Kidney (tissue), 14 donors: Measurements from ENCODE around the gene GGCX. TPM values are rescaled to one million over a fixed set of nuclear protein-coding genes. Genes with fewer than 3 reads are reported as not detected.
"Not testable (repeated sequence)": the region's sequence is repeated elsewhere in the genome, so short reads cannot be mapped to it uniquely, and the experiment has no call there.

ENCODE experiments used
- DNase-seq, 5 donors: peaks; one replicate each; pipeline ENCODE4 v3.0.0-alpha.2; 2013 to 2020
- FAIRE-seq: peaks from 2 replicates; lab custom pipeline; 2012; peaks lifted over from hg19 to GRCh38; lab: Jason Lieb, UNC
- H3K27ac ChIP-seq, 2 donors: one replicate each; pipeline ENCODE4 v1.7.0; 2013; ENCODE audit warnings: low read depth in 2 of 2, low read length in 2 of 2, inconsistent platforms in 1 of 2
- H3K27me3 ChIP-seq: one replicate; pipeline ENCODE4 v1.7.1; 2013; ENCODE audit warnings: low read length, inconsistent platforms; ENCODE audit not compliant: control insufficient read depth, insufficient read depth
- H3K36me3 ChIP-seq, 3 donors: one replicate each; pipeline versions ENCODE4 v1.7.0 to v1.7.1; 2013; ENCODE audit warnings: low read length in 3 of 3, control low read depth in 1 of 3, inconsistent platforms in 1 of 3; ENCODE audit not compliant: insufficient read depth in 3 of 3, control insufficient read depth in 2 of 3
- H3K4me1 ChIP-seq, 3 donors: one replicate each; pipeline versions ENCODE4 v1.7.0 to v1.7.1; 2013; ENCODE audit warnings: low read length in 3 of 3, inconsistent platforms in 1 of 3, low read depth in 1 of 3; ENCODE audit not compliant: control insufficient read depth in 2 of 3, insufficient read depth in 2 of 3
- H3K4me3 ChIP-seq, 3 donors: one replicate each; pipeline versions ENCODE4 v1.7.0 to v1.8.1; 2013; ENCODE audit warnings: low read length in 3 of 3, control low read depth in 1 of 3, inconsistent platforms in 1 of 3
- H3K9ac ChIP-seq, 3 donors: one replicate each; pipeline versions ENCODE4 v1.7.0 to v1.7.1; 2013; ENCODE audit warnings: low read length in 3 of 3, control low read depth in 1 of 3, inconsistent platforms in 1 of 3
- H3K9me3 ChIP-seq, 3 donors: one replicate each; pipeline versions ENCODE4 v1.7.0 to v1.7.1; 2013; ENCODE audit warnings: low read length in 3 of 3, control low read depth in 1 of 3, inconsistent platforms in 1 of 3; ENCODE audit not compliant: control insufficient read depth in 2 of 3, insufficient read depth in 1 of 3
- intact Hi-C: fragments of 100-400 bp; cut with DNase I; formaldehyde crosslinking; loops from one replicate; pipeline ENCODE4 v1.11.1; 2022
- polyA plus RNA-seq: library from polyadenylated mRNA; stranded (reverse); fragments of 350-450 nt; fragmentation: Illumina TruSeq; extraction: RNeasy Lipid Tissue Mini Kit (QIAGEN cat#74804); gene quantifications from one replicate; pipeline ENCODE4 v1.2.3, GENCODE V29; 2014; ENCODE audit warnings: low read depth, low replicate concordance; ENCODE audit not compliant: insufficient read depth
- total RNA-seq: library from RNA; stranded (reverse); fragmentation: NEBNext Ultra II Directional; extraction: Animal tissue kit (Norgen Biotek cat#: 25700); gene quantifications from one replicate; pipeline ENCODE4 v1.2.1, GENCODE V29; 2021
- TF ChIP-seq, protein P1 (sequence below): IDR thresholded peaks from 3 replicates; pipeline ENCODE4 v1.5.1; 2012; ENCODE audit warnings: mild to moderate bottlenecking, moderate library complexity, borderline replicate concordance; ENCODE audit not compliant: insufficient read depth; ENCODE audit errors: extremely low read depth
- donor health status: control.
- donor health status: control.
- donor health status: control.
- donor health status: control.
- donor health status: control.
- donor health status: DM: yes; HTN: yes; CAD: no.
- donor health status: Normal renal cell carcinoma (clear cell type).

Gene GGCX
- total and polyA plus RNA-seq, 2 donors from 2014 or later = 27.8 to 50.7 TPM

DNA sequence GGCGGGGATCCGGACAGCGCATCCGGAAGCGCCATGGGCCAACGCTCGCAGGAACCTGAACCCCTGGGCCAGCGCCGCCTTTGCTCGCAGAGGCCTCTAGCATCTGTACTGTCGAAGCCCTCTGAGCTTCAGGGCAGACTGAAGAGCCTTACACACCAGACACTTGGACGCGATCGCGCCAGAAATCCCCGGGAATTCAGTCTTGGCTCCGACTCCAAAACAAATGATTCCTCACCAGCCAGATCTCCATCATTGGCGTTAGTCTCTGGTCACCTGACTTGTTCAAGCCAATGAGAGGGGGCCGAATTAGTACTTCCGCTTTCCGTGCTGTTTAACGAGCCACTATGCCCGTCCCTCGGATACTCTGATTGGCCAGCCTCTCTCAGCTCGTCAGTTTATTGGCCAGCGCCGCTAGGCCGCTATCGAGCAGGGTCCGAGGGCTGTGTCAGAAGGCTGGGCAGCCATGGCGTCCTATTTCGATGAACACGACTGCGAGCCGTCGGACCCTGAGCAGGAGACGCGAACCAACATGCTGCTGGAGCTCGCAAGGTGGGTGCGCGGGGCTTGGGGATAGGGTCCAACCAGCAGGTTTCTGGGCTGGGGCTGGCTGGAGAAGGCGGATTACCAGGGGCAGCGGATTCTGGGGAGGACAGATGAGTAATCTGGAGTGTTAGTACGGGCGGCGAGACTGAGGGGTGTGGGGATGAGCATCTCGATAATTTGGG, 34.2 kb upstream of the GGCX start, which contains the start of gene RNF181:
Gene RNF181, plus strand, starts transcription at position 445 of the 725 bp plus-strand sequence. Its CDS starts 19 bp downstream, at position 464.
- TF ChIP-seq, protein P1, sequence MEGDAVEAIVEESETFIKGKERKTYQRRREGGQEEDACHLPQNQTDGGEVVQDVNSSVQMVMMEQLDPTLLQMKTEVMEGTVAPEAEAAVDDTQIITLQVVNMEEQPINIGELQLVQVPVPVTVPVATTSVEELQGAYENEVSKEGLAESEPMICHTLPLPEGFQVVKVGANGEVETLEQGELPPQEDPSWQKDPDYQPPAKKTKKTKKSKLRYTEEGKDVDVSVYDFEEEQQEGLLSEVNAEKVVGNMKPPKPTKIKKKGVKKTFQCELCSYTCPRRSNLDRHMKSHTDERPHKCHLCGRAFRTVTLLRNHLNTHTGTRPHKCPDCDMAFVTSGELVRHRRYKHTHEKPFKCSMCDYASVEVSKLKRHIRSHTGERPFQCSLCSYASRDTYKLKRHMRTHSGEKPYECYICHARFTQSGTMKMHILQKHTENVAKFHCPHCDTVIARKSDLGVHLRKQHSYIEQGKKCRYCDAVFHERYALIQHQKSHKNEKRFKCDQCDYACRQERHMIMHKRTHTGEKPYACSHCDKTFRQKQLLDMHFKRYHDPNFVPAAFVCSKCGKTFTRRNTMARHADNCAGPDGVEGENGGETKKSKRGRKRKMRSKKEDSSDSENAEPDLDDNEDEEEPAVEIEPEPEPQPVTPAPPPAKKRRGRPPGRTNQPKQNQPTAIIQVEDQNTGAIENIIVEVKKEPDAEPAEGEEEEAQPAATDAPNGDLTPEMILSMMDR = no peak
- H3K4me1 ChIP-seq = peaks cover 0 to 49% (median 37%) of the 10 kb centered on the region in 3 donors

DNA sequence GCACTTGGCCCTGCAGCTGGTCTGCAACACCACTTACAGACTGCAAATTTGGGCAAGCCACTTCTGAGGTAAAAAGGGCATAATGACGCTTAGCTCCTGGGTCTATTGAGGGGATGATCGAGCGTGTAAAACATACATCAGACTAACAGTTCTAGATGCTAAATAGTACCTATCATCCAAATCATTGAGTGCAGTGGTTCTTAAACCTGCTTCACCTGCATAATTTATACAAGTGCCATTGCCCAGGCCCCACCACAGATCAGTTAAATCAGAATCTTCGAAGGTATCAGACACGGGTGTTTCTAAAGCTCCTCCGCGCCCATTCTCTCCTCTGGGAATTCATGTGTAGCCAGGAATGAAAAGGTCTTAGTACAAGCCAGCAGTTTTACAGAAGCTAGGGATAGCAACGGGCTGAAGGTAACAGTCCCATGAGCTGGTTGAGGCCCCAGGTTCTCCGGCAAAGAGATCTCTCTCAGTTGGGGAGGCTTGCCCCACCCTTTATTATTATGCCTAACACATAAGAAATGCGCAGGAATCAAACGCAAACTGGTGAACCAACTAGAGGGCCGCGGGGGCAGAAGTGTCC, 33.5 kb upstream of the GGCX start:
- H3K4me1 ChIP-seq = peaks cover 0 to 50% (median 37%) of the 10 kb centered on the region in 3 donors
- FAIRE-seq = no peak

More for the DNA sequence above, 34.2 kb upstream of the GGCX start, which contains the start of gene RNF181:
- peaks cover 0 to 24% (median 3%) of the 10 kb centered on the region in 3 donors for H3K36me3 ChIP-seq
- intact Hi-C loops = no loop called here
- peak within 1 kb of the TSS; percentile 84 to 97 (median 86) for H3K9ac ChIP-seq
- no peaks in the 10 kb centered on the region for H3K9me3 ChIP-seq
- peak; percentile 99 for FAIRE-seq
- H3K4me3 ChIP-seq = peak within 1 kb of the TSS; percentile 84 to 98 (median 90)
- peak; percentile 97 to 99 (median 97) for DNase-seq
- H3K27ac ChIP-seq = peak within 1 kb of the TSS; percentile 89
- no peaks in the 10 kb centered on the region for H3K27me3 ChIP-seq

DNA sequence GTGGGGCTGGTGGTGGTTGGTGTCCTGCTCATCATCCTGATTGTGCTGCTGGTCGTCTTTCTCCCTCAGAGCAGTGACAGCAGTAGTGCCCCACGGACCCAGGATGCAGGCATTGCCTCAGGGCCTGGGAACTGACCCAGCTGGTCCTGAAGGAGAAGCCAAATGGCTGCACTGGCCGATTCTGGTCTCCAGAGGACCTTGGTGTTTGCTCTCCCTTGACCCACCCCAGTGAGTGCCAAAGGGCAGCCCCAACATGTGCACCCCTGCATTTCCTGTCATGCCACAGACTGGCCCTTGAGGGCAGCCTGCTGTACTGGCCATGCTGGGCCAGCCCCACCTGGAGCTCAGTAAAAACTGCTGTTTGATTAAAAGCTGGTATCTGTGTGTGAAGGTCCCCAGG, 31.7 kb upstream of the GGCX start:
- no peak for FAIRE-seq
- no peak overlapping the region for H3K27ac ChIP-seq
- TF ChIP-seq, protein P1 = no peak

More for the DNA sequence above, 33.5 kb upstream of the GGCX start:
- peak overlapping the region; percentile 34 to 97 (median 84) for H3K9ac ChIP-seq
- TF ChIP-seq, protein P1 = no peak
- peak in 1 of 5 donors; percentile 31 for DNase-seq
- intact Hi-C loops = no loop called here
- peaks cover 0 to 24% (median 3%) of the 10 kb centered on the region in 3 donors for H3K36me3 ChIP-seq
- peak overlapping the region; percentile 84 to 98 (median 90) for H3K4me3 ChIP-seq
- peak overlapping the region; percentile 71 to 89 for H3K27ac ChIP-seq
- no peaks in the 10 kb centered on the region for H3K27me3 ChIP-seq
- H3K9me3 ChIP-seq = no peaks in the 10 kb centered on the region

DNA sequence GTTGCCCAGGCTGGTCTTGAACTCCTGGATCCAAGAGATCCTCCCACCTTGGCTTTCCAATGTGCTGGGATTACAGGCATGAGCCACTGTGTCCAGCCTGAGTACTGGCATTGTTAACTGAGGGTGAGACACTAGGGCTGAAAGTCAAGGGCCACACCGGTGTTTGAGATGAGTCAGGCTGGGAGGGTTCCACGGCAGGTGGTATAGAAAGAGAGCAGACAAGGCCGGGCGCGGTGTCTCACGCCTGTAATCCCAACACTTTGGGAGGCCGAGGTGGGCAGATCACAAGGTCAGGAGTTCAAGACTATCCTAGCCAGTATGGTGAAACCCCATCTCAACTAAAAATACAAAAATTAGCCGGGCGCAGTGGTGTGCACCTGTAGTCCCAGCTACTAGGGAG, 31.0 kb upstream of the GGCX start:
- H3K27me3 ChIP-seq, H3K4me3 ChIP-seq, H3K9ac ChIP-seq, DNase-seq, FAIRE-seq, H3K27ac ChIP-seq, H3K36me3 ChIP-seq, H3K9me3 ChIP-seq, intact Hi-C loops: not testable (repeated sequence)
- peaks cover 0 to 43% (median 21%) of the 10 kb centered on the region in 3 donors for H3K4me1 ChIP-seq

More for the DNA sequence above, 31.7 kb upstream of the GGCX start:
- no peak for DNase-seq
- H3K4me1 ChIP-seq = peaks cover 0 to 41% (median 25%) of the 10 kb centered on the region in 3 donors
- no peak overlapping the region for H3K4me3 ChIP-seq
- H3K36me3 ChIP-seq = peaks cover 0 to 11% (median 3%) of the 10 kb centered on the region in 3 donors
- H3K9ac ChIP-seq = no peak overlapping the region
- H3K9me3 ChIP-seq = no peaks in the 10 kb centered on the region
- H3K27me3 ChIP-seq = no peaks in the 10 kb centered on the region
- intact Hi-C loops = no loop called here
